ENCODE data around the gene NR2F1.

Gene NR2F1

GRCh38 chr5:93611976-93612854 is 29.2 kb downstream of the NR2F1 start:
- Histone ChIP-seq H3K9me2 (replicated peaks; ENCODE audit: insufficient read depth, low read length) (no peaks in the 10 kb centered on the region), H4K20me1 (ENCODE audit: insufficient read depth, low read length) (no peaks in the 10 kb centered on the region), H3K9me3 (replicated peaks; ENCODE audit: insufficient read depth, low read length) (no peaks in the 10 kb centered on the region), H3K27ac (ENCODE audit: low read length) (no peak overlapping the region), H3K4me3 (ENCODE audit: low read length) (no peak overlapping the region), H3K4me2 (ENCODE audit: low read depth, low read length) (peak overlapping the region; percentile 37; the same call in 1 of the 2 replicates), H3K9ac (ENCODE audit: low read length) (no peak overlapping the region), H3F3A (ENCODE audit: insufficient read depth, low read length) (no peaks in the 10 kb centered on the region), H2AFZ (ENCODE audit: low read length) (no peak overlapping the region), H3K27me3 (replicated peaks; ENCODE audit: insufficient read depth, low read length) (peaks cover 9% of the 10 kb centered on the region), H3K79me2 (ENCODE audit: low read length) (no peaks in the 10 kb centered on the region), H3K36me3 (replicated peaks; ENCODE audit: insufficient read depth, low read length) (no peaks in the 10 kb centered on the region), H3K4me1 (ENCODE audit: low read length) (no peaks in the 10 kb centered on the region)
- no peak for DNase-seq
- TF ChIP-seq CTCF (IDR thresholded peaks at IDR 0.05; ENCODE audit: low read length): no peak
- TF ChIP-seq EZH2phosphoT487 (IDR thresholded peaks at IDR 0.05; ENCODE audit: low read length): no peak

GRCh38 chr5:93612855-93613243 is 29.8 kb downstream of the NR2F1 start:
- no peak for DNase-seq
- H3K9ac ChIP-seq (ENCODE audit: low read length): no peak overlapping the region
- no peak overlapping the region for H3K4me3 ChIP-seq (ENCODE audit: low read length)
- H2AFZ ChIP-seq (ENCODE audit: low read length): no peak overlapping the region
- no peak for TF ChIP-seq EZH2 (optimal IDR thresholded peaks at IDR 0.05; ENCODE audit: low read depth, low read length)
- TF ChIP-seq CTCF (IDR thresholded peaks at IDR 0.05; ENCODE audit: low read length): no peak
- H4K20me1 ChIP-seq (ENCODE audit: insufficient read depth, low read length): no peaks in the 10 kb centered on the region
- H3K9me3 ChIP-seq (replicated peaks; ENCODE audit: insufficient read depth, low read length): no peaks in the 10 kb centered on the region
- H3K4me2 ChIP-seq (ENCODE audit: low read depth, low read length): peak overlapping the region; percentile 22; the same call in 1 of the 2 replicates
- H3K27me3 ChIP-seq (replicated peaks; ENCODE audit: insufficient read depth, low read length): peaks cover 9% of the 10 kb centered on the region
- no peaks in the 10 kb centered on the region for H3K36me3 ChIP-seq (replicated peaks; ENCODE audit: insufficient read depth, low read length)
- no peaks in the 10 kb centered on the region for H3K79me2 ChIP-seq (ENCODE audit: low read length)
- H3K27ac ChIP-seq (ENCODE audit: low read length): no peak overlapping the region
- H3K9me2 ChIP-seq (replicated peaks; ENCODE audit: insufficient read depth, low read length): no peaks in the 10 kb centered on the region
- no peaks in the 10 kb centered on the region for H3F3A ChIP-seq (ENCODE audit: insufficient read depth, low read length)
- no peaks in the 10 kb centered on the region for H3K4me1 ChIP-seq (ENCODE audit: low read length)

GRCh38 chr5:93616538-93617174 is 33.6 kb downstream of the NR2F1 start:
- no peak for DNase-seq
- H3K4me3 ChIP-seq (ENCODE audit: low read length): no peak overlapping the region
- no peak overlapping the region for H2AFZ ChIP-seq (ENCODE audit: low read length)
- no peaks in the 10 kb centered on the region for H3K79me2 ChIP-seq (ENCODE audit: low read length)
- TF ChIP-seq EZH2 (optimal IDR thresholded peaks at IDR 0.05; ENCODE audit: low read depth, low read length) (no peak), CTCF (IDR thresholded peaks at IDR 0.05; ENCODE audit: low read length) (no peak), EZH2phosphoT487 (IDR thresholded peaks at IDR 0.05; ENCODE audit: low read length) (no peak)
- H3K4me1 ChIP-seq (ENCODE audit: low read length): peaks cover 10% of the 10 kb centered on the region
- H3K36me3 ChIP-seq (replicated peaks; ENCODE audit: insufficient read depth, low read length): no peaks in the 10 kb centered on the region
- peaks cover under 1% of the 10 kb centered on the region; the same call in 1 of the 2 replicates for H3K27me3 ChIP-seq (replicated peaks; ENCODE audit: insufficient read depth, low read length)
- H3K9me2 ChIP-seq (replicated peaks; ENCODE audit: insufficient read depth, low read length): no peaks in the 10 kb centered on the region
- no peaks in the 10 kb centered on the region for H3K9me3 ChIP-seq (replicated peaks; ENCODE audit: insufficient read depth, low read length)
- H4K20me1 ChIP-seq (ENCODE audit: insufficient read depth, low read length): no peaks in the 10 kb centered on the region
- peaks cover 10% of the 10 kb centered on the region; the same call in 1 of the 2 replicates for H3F3A ChIP-seq (ENCODE audit: insufficient read depth, low read length)
- H3K4me2 ChIP-seq (ENCODE audit: low read depth, low read length): no peak overlapping the region
- no peak overlapping the region for H3K27ac ChIP-seq (ENCODE audit: low read length)
- H3K9ac ChIP-seq (ENCODE audit: low read length): no peak overlapping the region

All from MM.1S (cell line).